Measurements from ENCODE around the gene IQCB1. TPM values are rescaled to one million over a fixed set of nuclear protein-coding genes. Genes with fewer than 3 reads are reported as not detected.

Gene IQCB1
- total RNA-seq, 1 donor from 2014 or later, result 89.6 TPM

- Histone ChIP-seq H2AFZ (replicated peaks) (no peak overlapping the region), H3K9me3 (ENCODE audit: low read depth) (peaks cover 7% of the 10 kb centered on the region), H3K27ac (no peak overlapping the region), H3K27me3 (no peaks in the 10 kb centered on the region), H3K4me1 (no peaks in the 10 kb centered on the region), H3K36me3 (peaks cover 44% of the 10 kb centered on the region), H3K4me2 (no peak overlapping the region), H3F3A (ENCODE audit: low read depth) (no peaks in the 10 kb centered on the region), H3K4me3 (no peak overlapping the region), H3K79me2 (ENCODE audit: low read depth) (peaks cover 19% of the 10 kb centered on the region), H3K9ac (no peak overlapping the region), H4K20me1 (ENCODE audit: low read depth) (no peaks in the 10 kb centered on the region)
- Mint-ChIP-seq H3K9me3 (peaks cover 20% of the 10 kb centered on the region), H3K27ac (no peak overlapping the region), H3K27me3 (ENCODE audit: insufficient read depth, low read depth) (no peaks in the 10 kb centered on the region), H3K4me3 (no peak overlapping the region), H3K4me1 (no peaks in the 10 kb centered on the region), H3K36me3 (peaks cover 72% of the 10 kb centered on the region)
- DNase-seq (ENCODE audit: low spot score), result no peak
- no peak for TF ChIP-seq EZH2 (IDR thresholded peaks at IDR 0.05)
- no peak for TF ChIP-seq EZH2phosphoT487 (IDR thresholded peaks at IDR 0.05)
- TF ChIP-seq, protein P1, sequence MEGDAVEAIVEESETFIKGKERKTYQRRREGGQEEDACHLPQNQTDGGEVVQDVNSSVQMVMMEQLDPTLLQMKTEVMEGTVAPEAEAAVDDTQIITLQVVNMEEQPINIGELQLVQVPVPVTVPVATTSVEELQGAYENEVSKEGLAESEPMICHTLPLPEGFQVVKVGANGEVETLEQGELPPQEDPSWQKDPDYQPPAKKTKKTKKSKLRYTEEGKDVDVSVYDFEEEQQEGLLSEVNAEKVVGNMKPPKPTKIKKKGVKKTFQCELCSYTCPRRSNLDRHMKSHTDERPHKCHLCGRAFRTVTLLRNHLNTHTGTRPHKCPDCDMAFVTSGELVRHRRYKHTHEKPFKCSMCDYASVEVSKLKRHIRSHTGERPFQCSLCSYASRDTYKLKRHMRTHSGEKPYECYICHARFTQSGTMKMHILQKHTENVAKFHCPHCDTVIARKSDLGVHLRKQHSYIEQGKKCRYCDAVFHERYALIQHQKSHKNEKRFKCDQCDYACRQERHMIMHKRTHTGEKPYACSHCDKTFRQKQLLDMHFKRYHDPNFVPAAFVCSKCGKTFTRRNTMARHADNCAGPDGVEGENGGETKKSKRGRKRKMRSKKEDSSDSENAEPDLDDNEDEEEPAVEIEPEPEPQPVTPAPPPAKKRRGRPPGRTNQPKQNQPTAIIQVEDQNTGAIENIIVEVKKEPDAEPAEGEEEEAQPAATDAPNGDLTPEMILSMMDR (IDR thresholded peaks at IDR 0.05), result no peak
Measured at GRCh38 chr3:121821421-121822199, 13.2 kb downstream of the IQCB1 start.

- Histone ChIP-seq H3K79me2 (ENCODE audit: low read depth) (peaks cover 41% of the 10 kb centered on the region), H3K9ac (no peak overlapping the region), H2AFZ (replicated peaks) (no peak overlapping the region), H3K27me3 (no peaks in the 10 kb centered on the region), H3K4me3 (no peak overlapping the region), H3K4me2 (no peak overlapping the region), H3K4me1 (no peaks in the 10 kb centered on the region), H3K9me3 (ENCODE audit: low read depth) (peaks cover 7% of the 10 kb centered on the region), H4K20me1 (ENCODE audit: low read depth) (no peaks in the 10 kb centered on the region), H3K36me3 (peaks cover 26% of the 10 kb centered on the region), H3K27ac (no peak overlapping the region), H3F3A (ENCODE audit: low read depth) (no peaks in the 10 kb centered on the region)
- H3K4me1 Mint-ChIP-seq, result no peaks in the 10 kb centered on the region
- H3K27ac Mint-ChIP-seq, result no peak overlapping the region
- H3K9me3 Mint-ChIP-seq, result peaks cover 37% of the 10 kb centered on the region
- DNase-seq (ENCODE audit: low spot score), result no peak
- no peak overlapping the region for H3K4me3 Mint-ChIP-seq
- peaks cover 75% of the 10 kb centered on the region for H3K36me3 Mint-ChIP-seq
- peaks cover 3% of the 10 kb centered on the region for H3K27me3 Mint-ChIP-seq (ENCODE audit: insufficient read depth, low read depth)
- TF ChIP-seq, protein P1 (IDR thresholded peaks at IDR 0.05), result no peak
- no peak for TF ChIP-seq EZH2phosphoT487 (IDR thresholded peaks at IDR 0.05)
- no peak for TF ChIP-seq EZH2 (IDR thresholded peaks at IDR 0.05)
Measured at GRCh38 chr3:121819236-121819635, 15.6 kb downstream of the IQCB1 start.

DNA sequence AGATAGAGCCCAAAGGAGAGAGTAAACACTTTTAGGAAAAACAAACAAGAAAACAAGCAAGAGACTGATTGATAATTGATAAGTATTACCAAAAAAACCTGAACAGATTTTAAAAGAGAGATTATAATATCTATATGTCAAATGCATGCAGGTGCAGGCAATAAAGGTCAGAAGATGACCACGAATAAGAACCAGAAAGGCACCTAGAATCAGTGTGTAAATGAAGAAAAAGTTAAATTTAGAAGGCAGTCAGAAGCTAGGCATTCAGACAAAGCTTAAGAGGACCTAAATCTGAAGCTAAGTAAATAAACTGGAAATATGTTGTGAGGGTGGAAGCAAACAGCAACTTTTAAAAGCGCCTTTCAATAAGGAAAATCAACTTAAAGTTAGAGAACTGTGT is 16.3 kb downstream of the IQCB1 start:
- no peak overlapping the region for H3K27ac ChIP-seq
- H4K20me1 ChIP-seq (ENCODE audit: low read depth), result no peaks in the 10 kb centered on the region
- no peak overlapping the region for H3K9ac ChIP-seq
- H3K27me3 Mint-ChIP-seq (ENCODE audit: insufficient read depth, low read depth), result peaks cover 3% of the 10 kb centered on the region
- H3K27ac Mint-ChIP-seq, result no peak overlapping the region
- H3K4me1 ChIP-seq, result no peaks in the 10 kb centered on the region
- H3K4me3 ChIP-seq, result no peak overlapping the region
- no peaks in the 10 kb centered on the region for H3F3A ChIP-seq (ENCODE audit: low read depth)
- peaks cover 48% of the 10 kb centered on the region for H3K79me2 ChIP-seq (ENCODE audit: low read depth)
- H3K4me1 Mint-ChIP-seq, result no peaks in the 10 kb centered on the region
- H3K4me3 Mint-ChIP-seq, result no peak overlapping the region
- H3K4me2 ChIP-seq, result no peak overlapping the region
- DNase-seq (ENCODE audit: low spot score), result no peak
- H3K9me3 Mint-ChIP-seq, result peaks cover 37% of the 10 kb centered on the region
- H3K36me3 Mint-ChIP-seq, result peaks cover 75% of the 10 kb centered on the region
- TF ChIP-seq EZH2phosphoT487 (IDR thresholded peaks at IDR 0.05) (no peak), EZH2 (IDR thresholded peaks at IDR 0.05) (no peak)
- TF ChIP-seq, protein P1 (IDR thresholded peaks at IDR 0.05), result no peak
- peaks cover 7% of the 10 kb centered on the region for H3K9me3 ChIP-seq (ENCODE audit: low read depth)
- peaks cover 19% of the 10 kb centered on the region for H3K36me3 ChIP-seq
- no peak overlapping the region for H2AFZ ChIP-seq (replicated peaks)
- H3K27me3 ChIP-seq, result no peaks in the 10 kb centered on the region

Data from neural progenitor cell (in vitro differentiated cells).